ENCODE data around the gene BAX. TPM values are rescaled to one million over a fixed set of nuclear protein-coding genes. Genes with fewer than 3 reads are reported as not detected.

BAX gene
- total RNA-seq, 1 experiment from 2014 or later: 49.1 TPM

GRCh38 chr19:48963371-48964204 lies 8.9 kb downstream of the BAX start:
- peak overlapping the region; percentile 95 for H3K27ac ChIP-seq
- no peaks in the 10 kb centered on the region for H3K27me3 ChIP-seq
- no peaks in the 10 kb centered on the region for H3K9me3 ChIP-seq (replicated peaks)
- H3K4me3 ChIP-seq: peak overlapping the region; percentile 49
- DNase-seq: peak; percentile 84 to 89
- peaks cover 21% of the 10 kb centered on the region for H3K36me3 ChIP-seq
- H3K4me1 ChIP-seq: peaks cover 18% of the 10 kb centered on the region

GRCh38 chr19:48964205-48965039 lies 9.7 kb downstream of the BAX start:
- DNase-seq: peak in 1 of 2 experiments; percentile 41
- Histone ChIP-seq H3K4me1 (peaks cover 18% of the 10 kb centered on the region), H3K27ac (peak overlapping the region; percentile 95), H3K36me3 (peaks cover 29% of the 10 kb centered on the region), H3K4me3 (peak overlapping the region; percentile 49), H3K27me3 (no peaks in the 10 kb centered on the region), H3K9me3 (replicated peaks) (no peaks in the 10 kb centered on the region)

DNA sequence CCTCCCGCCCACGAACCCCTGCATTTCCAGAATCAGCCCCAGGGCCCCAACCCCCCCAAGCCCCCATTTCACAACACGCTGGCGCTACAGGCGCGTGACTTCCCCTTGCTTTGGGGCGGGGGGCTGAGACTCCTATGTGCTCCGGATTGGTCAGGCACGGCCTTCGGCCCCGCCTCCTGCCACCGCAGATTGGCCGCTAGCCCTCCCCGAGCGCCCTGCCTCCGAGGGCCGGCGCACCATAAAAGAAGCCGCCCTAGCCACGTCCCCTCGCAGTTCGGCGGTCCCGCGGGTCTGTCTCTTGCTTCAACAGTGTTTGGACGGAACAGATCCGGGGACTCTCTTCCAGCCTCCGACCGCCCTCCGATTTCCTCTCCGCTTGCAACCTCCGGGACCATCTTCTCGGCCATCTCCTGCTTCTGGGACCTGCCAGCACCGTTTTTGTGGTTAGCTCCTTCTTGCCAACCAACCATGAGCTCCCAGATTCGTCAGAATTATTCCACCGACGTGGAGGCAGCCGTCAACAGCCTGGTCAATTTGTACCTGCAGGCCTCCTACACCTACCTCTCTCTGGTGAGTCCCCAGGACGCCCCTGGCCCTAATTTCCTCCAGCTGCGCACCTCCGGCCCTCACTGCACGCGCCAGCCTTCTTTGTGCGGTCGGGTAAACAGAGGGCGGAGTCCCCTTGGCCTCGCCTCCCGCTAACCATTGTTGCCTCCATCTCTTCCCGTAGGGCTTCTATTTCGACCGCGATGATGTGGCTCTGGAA lies 10.5 kb downstream of the BAX start, which contains the start of gene FTL:
Gene FTL, plus strand, starts transcription at position 270 of the 766 bp plus-strand sequence. Its CDS starts 199 bp downstream, at position 469.
- Histone ChIP-seq H3K27ac (peak within 1 kb of the TSS; percentile 95), H3K9me3 (replicated peaks) (no peaks in the 10 kb centered on the region), H3K4me1 (peaks cover 18% of the 10 kb centered on the region), H3K36me3 (peaks cover 37% of the 10 kb centered on the region), H3K27me3 (no peaks in the 10 kb centered on the region), H3K4me3 (peak within 1 kb of the TSS; percentile 76)
- peak; percentile 96 for DNase-seq

GRCh38 chr19:48965806-48966540 lies 11.3 kb downstream of the BAX start:
- Histone ChIP-seq H3K4me3 (peak overlapping the region; percentile 76), H3K36me3 (peaks cover 42% of the 10 kb centered on the region), H3K27ac (peak overlapping the region; percentile 55), H3K9me3 (replicated peaks) (no peaks in the 10 kb centered on the region), H3K4me1 (peaks cover 18% of the 10 kb centered on the region), H3K27me3 (no peaks in the 10 kb centered on the region)
- DNase-seq: peak; percentile 89 to 94

GRCh38 chr19:48966541-48967345 lies 12.1 kb downstream of the BAX start:
- Histone ChIP-seq H3K9me3 (replicated peaks) (no peaks in the 10 kb centered on the region), H3K27me3 (no peaks in the 10 kb centered on the region), H3K36me3 (peaks cover 45% of the 10 kb centered on the region), H3K27ac (no peak overlapping the region; the same call in 1 of the 2 replicates), H3K4me3 (peak overlapping the region; percentile 76), H3K4me1 (peaks cover 18% of the 10 kb centered on the region)
- no peak for DNase-seq

DNA sequence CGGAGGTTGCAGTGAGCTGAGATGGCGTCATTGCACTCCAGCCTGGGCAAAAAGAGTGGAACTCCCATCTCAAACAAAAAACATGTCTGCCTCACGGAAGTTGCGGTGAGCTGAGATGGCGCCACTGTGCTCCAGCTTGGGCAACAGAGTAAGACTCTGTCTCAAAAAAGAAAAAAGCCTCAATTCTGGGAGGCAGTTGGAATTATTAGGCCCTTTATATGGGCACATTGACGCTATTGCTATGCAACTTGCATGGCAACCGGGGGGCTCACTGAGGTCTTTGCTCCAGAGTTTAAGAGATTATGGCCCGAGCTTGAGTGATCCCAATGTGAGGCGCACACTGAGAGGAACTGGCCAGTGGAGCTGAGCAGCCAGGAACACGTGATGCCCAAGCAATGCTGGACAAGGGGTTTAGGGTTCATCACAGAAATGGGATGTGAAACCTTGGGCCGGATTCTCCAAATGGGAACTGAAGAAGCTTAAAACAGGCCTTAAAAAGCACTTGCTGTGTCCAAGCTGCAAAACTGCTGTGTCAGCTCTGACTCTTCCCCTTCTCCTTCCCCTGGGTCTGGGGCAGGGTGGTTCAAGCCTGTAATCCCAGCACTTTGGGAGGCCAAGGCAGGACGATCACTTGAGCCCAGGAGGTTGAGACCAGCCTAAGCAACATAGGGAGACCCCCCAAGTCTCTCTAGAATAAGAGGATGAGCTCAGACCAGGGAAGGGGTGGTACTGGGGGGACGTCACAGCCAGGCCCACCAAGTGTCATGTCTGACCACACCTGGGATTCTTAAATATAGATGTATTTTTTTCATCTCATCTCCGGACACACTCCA lies 12.9 kb downstream of the BAX start:
- Histone ChIP-seq H3K36me3 (peaks cover 46% of the 10 kb centered on the region), H3K27me3 (no peaks in the 10 kb centered on the region), H3K27ac (no peak overlapping the region), H3K9me3 (replicated peaks) (no peaks in the 10 kb centered on the region), H3K4me3 (no peak overlapping the region), H3K4me1 (peaks cover 13% of the 10 kb centered on the region)
- no peak for DNase-seq

GRCh38 chr19:48968179-48968661 lies 13.5 kb downstream of the BAX start:
- peaks cover 13% of the 10 kb centered on the region for H3K4me1 ChIP-seq
- no peak for DNase-seq
- H3K9me3 ChIP-seq (replicated peaks): no peaks in the 10 kb centered on the region
- no peaks in the 10 kb centered on the region for H3K27me3 ChIP-seq
- peaks cover 51% of the 10 kb centered on the region for H3K36me3 ChIP-seq
- no peak overlapping the region for H3K4me3 ChIP-seq
- H3K27ac ChIP-seq: no peak overlapping the region

DNA sequence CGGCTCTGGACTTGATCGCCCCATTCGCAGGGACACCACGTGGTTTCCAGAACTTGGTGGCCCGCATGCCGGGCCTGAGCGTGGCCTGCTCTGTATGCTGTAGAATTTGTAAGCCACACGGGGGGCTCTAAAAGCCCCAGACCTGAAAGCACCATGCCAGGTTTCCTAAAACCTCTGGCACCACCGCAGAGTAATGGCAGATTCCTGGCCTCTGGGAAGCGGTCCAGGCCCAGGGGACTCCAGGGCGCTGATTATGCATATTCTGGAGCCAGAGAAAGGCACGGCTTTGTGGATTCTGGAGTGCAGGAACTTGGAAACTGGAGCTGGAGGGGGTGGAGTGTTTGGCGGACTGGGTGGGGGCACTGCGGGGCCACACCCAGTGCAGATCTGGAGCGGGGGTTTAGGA lies 14.1 kb downstream of the BAX start:
- peaks cover 55% of the 10 kb centered on the region for H3K36me3 ChIP-seq
- H3K4me3 ChIP-seq: no peak overlapping the region
- no peak for DNase-seq
- H3K4me1 ChIP-seq: peaks cover 9% of the 10 kb centered on the region
- no peaks in the 10 kb centered on the region for H3K27me3 ChIP-seq
- H3K9me3 ChIP-seq (replicated peaks): no peaks in the 10 kb centered on the region
- no peak overlapping the region for H3K27ac ChIP-seq

DNA sequence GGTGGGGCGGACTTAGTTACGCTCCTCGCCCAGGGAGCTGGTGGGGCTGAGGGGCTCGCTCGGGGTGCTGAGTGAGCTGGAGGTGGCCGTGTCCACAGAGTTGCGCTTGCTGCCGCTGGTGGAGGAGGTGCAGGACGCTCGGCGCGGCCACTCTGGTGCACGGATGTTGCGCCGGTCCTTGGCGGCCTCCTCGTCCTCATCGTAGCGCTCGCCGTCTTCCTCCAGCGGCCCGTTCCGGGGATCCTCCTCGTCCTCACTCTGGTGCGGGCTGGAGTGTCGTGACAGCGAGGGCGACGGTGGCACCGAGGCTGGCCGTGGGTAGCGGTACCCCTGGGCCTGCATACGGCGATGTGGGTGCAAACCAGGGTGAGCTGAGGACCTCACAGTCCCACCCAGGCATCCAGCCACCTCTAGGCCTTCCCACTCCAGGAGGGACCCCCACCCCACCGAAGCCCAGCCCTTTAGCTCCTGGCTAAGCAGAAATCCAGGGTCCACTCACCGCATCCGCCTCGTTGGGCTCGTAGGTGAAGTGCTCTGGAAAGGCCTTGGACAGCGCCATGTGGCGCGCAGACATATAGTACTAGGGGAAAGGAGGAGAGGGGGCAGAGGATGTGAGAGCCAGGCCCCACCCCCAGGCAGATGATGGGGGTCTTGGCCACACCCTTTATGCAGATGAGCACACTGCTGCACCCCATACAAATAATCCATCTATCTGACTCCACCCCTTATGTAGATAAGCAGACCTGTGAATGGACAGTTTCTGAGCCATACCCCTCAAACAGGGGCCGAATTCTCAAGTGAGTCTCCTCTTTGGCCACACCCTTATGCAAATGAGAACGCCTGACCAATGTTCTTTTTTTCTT lies 14.8 kb downstream of the BAX start:
- peaks cover 58% of the 10 kb centered on the region for H3K36me3 ChIP-seq
- peak; percentile 38 to 55 for DNase-seq

GRCh38 chr19:48970139-48970766 lies 15.6 kb downstream of the BAX start:
- Histone ChIP-seq H3K36me3 (peaks cover 58% of the 10 kb centered on the region), H3K27me3 (no peaks in the 10 kb centered on the region)

More for the DNA sequence above, 14.8 kb downstream of the BAX start:
- Histone ChIP-seq H3K27me3 (no peaks in the 10 kb centered on the region), H3K4me3 (no peak overlapping the region), H3K27ac (no peak overlapping the region), H3K4me1 (peaks cover 2% of the 10 kb centered on the region), H3K9me3 (replicated peaks) (no peaks in the 10 kb centered on the region)

GRCh38 chr19:48970923-48971395 lies 16.3 kb downstream of the BAX start:
- Histone ChIP-seq H3K36me3 (peaks cover 59% of the 10 kb centered on the region), H3K9me3 (replicated peaks) (no peaks in the 10 kb centered on the region), H3K27ac (no peak overlapping the region), H3K4me1 (no peaks in the 10 kb centered on the region), H3K27me3 (no peaks in the 10 kb centered on the region), H3K4me3 (no peak overlapping the region)
- DNase-seq: peak; percentile 35 to 52

More at GRCh38 chr19:48970139-48970766, 15.6 kb downstream of the BAX start:
- Histone ChIP-seq H3K4me3 (no peak overlapping the region), H3K9me3 (replicated peaks) (no peaks in the 10 kb centered on the region), H3K27ac (no peak overlapping the region), H3K4me1 (no peaks in the 10 kb centered on the region)
- DNase-seq: no peak
